ENCODE measurements around the gene CD68.

The CD68 gene

GRCh38 chr17:7579001-7579833 lies at the start of gene CD68:
Gene CD68, plus strand, starts transcription at chr17:7579638. Its CDS starts 40 bp downstream, at chr17:7579678.
- DNase-seq = peak; percentile 99

- no peak for DNase-seq
Measured at GRCh38 chr17:7530023-7530900, 49.2 kb upstream of the CD68 start.

GRCh38 chr17:7538050-7538449 lies 41.4 kb upstream of the CD68 start:
- no peak for DNase-seq

- DNase-seq = no peak
Measured at GRCh38 chr17:7538891-7539545, 40.4 kb upstream of the CD68 start.

GRCh38 chr17:7541074-7541621 lies 38.3 kb upstream of the CD68 start:
- DNase-seq = no peak

GRCh38 chr17:7544911-7545310 lies 34.5 kb upstream of the CD68 start:
- no peak for DNase-seq

- DNase-seq = no peak
Measured at GRCh38 chr17:7548585-7549400, 30.6 kb upstream of the CD68 start, which contains the start of gene TNFSF12. Gene TNFSF12, plus strand, starts transcription at chr17:7549058. Its CDS starts 96 bp downstream, at chr17:7549154.

- no peak for DNase-seq
Measured at GRCh38 chr17:7549401-7550055, 29.9 kb upstream of the CD68 start.

GRCh38 chr17:7550344-7550743 lies 29.1 kb upstream of the CD68 start:
- no peak for DNase-seq

GRCh38 chr17:7551396-7551795 lies 28.0 kb upstream of the CD68 start:
- DNase-seq = no peak

GRCh38 chr17:7552621-7553051 lies 26.8 kb upstream of the CD68 start:
- peak; percentile 19 for DNase-seq

GRCh38 chr17:7553356-7553755 lies 26.1 kb upstream of the CD68 start:
- DNase-seq = peak; percentile 57

GRCh38 chr17:7555320-7555948 lies 24.0 kb upstream of the CD68 start:
- no peak for DNase-seq

GRCh38 chr17:7556627-7557026 lies 22.8 kb upstream of the CD68 start:
- DNase-seq = no peak

- DNase-seq = no peak
Measured at GRCh38 chr17:7557147-7557764, 22.2 kb upstream of the CD68 start.

- DNase-seq = peak; percentile 91
Measured at GRCh38 chr17:7557775-7558543, 21.5 kb upstream of the CD68 start.

- peak; percentile 61 for DNase-seq
Measured at GRCh38 chr17:7558544-7559319, 20.7 kb upstream of the CD68 start, which contains the start of gene TNFSF13. Gene TNFSF13, plus strand, starts transcription at chr17:7558750. Its CDS starts 290 bp downstream, at chr17:7559040.

GRCh38 chr17:7559320-7560171 lies 19.9 kb upstream of the CD68 start:
- DNase-seq = no peak

Data from OCI-M1 (cell line).